DOHH2 (cell line): Measurements from ENCODE around the gene SETD1A.

Experiments used
- H3F3A ChIP-seq: fragments of 200-600 bp; sonication (generic), shearing (Covaris generic); 2 replicates; pipeline ENCODE4 v1.6.0; 2016; ENCODE audit warnings: antibody characterized with exemption, mild to moderate bottlenecking; ENCODE audit not compliant: control insufficient read depth, insufficient read depth
- H3K27ac ChIP-seq: fragments of 200-600 bp; sonication (generic); 2 replicates; pipeline ENCODE4 v1.5.1; 2014; ENCODE audit warnings: low read depth, mild to moderate bottlenecking, low read length, moderate library complexity
- H3K27me3 ChIP-seq: fragments of 200-600 bp; sonication (generic); 2 replicates; pipeline ENCODE4 v1.6.1; 2014; ENCODE audit warnings: mild to moderate bottlenecking, low read length, mixed read lengths; ENCODE audit not compliant: control insufficient read depth
- H3K36me3 ChIP-seq: fragments of 200-600 bp; sonication (generic); 2 replicates; pipeline ENCODE4 v1.6.1; 2014; ENCODE audit warnings: mild to moderate bottlenecking, low read length, moderate library complexity, mixed read lengths; ENCODE audit not compliant: control insufficient read depth
- H3K4me1 ChIP-seq: fragments of 200-600 bp; sonication (generic); 2 replicates; pipeline ENCODE4 v1.6.1; 2014; ENCODE audit warnings: mild to moderate bottlenecking, low read length, mixed read lengths; ENCODE audit not compliant: control insufficient read depth
- H3K4me2 ChIP-seq: fragments of 200-600 bp; sonication (generic); 2 replicates; pipeline ENCODE4 v1.6.0; 2014; ENCODE audit warnings: mild to moderate bottlenecking, low read length, moderate library complexity
- H3K4me3 ChIP-seq: fragments of 200-600 bp; sonication (generic); 2 replicates; pipeline ENCODE4 v1.5.1; 2014; ENCODE audit warnings: mild to moderate bottlenecking, low read length, mixed read lengths
- H3K79me2 ChIP-seq: fragments of 200-600 bp; sonication (generic); 2 replicates; pipeline ENCODE4 v1.6.1; 2014; ENCODE audit warnings: mild to moderate bottlenecking, low read length, mixed read lengths; ENCODE audit not compliant: control insufficient read depth
- H3K9me2 ChIP-seq: fragments of 200-600 bp; sonication (generic); replicated peaks from 2 replicates; pipeline ENCODE4 v1.6.1; 2014; ENCODE audit warnings: mild to moderate bottlenecking, low read length, mixed read lengths; ENCODE audit not compliant: control insufficient read depth
- H3K9me3 ChIP-seq: fragments of 200-600 bp; sonication (generic); 2 replicates; pipeline ENCODE4 v1.6.1; 2014; ENCODE audit warnings: antibody characterized with exemption, low read length, mixed read lengths; ENCODE audit not compliant: control insufficient read depth, insufficient read depth
- H4K20me1 ChIP-seq: fragments of 200-600 bp; sonication (generic); 2 replicates; pipeline ENCODE4 v1.6.0; 2014; ENCODE audit warnings: low read depth, mild to moderate bottlenecking, antibody characterized with exemption, low read length, moderate library complexity; ENCODE audit not compliant: control insufficient read depth, insufficient read depth
- EZH2phosphoT487 ChIP-seq: fragments of 200-600 bp; sonication (generic); IDR thresholded peaks from 2 replicates; pipeline ENCODE4 v1.6.1; 2017; ENCODE audit warnings: borderline replicate concordance, mild to moderate bottlenecking, antibody characterized with exemption, low read length, moderate library complexity, mixed read lengths
- TF ChIP-seq, protein P1 (sequence below): fragments of 200-600 bp; sonication (generic); IDR thresholded peaks from one replicate; pipeline ENCODE4 v1.5.1; 2014; ENCODE audit warnings: antibody characterized with exemption, mild to moderate bottlenecking, low read depth, low read length; ENCODE audit not compliant: poor library complexity, severe bottlenecking

Gene SETD1A

DNA sequence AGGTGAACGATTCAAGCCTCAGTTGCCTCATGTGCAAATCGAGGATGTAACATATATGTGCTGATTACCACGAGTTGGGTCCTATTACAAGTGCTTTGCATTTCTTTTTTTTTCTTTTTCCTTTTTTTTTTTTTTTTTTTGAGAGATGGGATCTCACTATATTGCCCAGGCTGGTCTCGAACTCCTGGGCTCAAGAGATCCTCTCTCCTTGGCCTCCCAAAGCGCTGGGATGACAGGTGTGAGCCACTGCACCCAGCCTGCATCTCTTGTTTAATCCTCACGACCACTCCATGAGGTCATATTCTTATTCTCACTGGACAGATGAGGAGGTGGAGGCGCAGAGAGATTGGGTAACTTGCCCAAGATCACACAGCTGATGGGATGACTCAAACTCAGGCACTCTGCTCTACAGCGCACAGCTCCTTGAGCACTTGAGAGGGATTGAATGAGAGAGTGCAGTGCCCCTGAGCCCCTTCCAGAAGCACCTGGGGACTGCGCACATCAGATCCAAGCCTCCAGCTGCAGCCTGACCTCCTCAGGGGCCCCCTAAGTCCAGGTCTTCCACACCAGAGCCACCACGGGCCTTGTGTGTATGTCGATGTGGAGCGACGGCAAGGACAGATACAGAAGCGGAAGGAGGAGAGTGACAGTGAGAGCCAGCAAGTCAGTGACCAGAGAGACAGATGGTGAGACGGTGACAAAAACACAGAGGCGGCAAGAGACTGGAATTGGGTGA, 48.0 kb downstream of the SETD1A start:
- no peaks in the 10 kb centered on the region for H3K9me3 ChIP-seq
- no peaks in the 10 kb centered on the region for H3K9me2 ChIP-seq
- TF ChIP-seq, protein P1, sequence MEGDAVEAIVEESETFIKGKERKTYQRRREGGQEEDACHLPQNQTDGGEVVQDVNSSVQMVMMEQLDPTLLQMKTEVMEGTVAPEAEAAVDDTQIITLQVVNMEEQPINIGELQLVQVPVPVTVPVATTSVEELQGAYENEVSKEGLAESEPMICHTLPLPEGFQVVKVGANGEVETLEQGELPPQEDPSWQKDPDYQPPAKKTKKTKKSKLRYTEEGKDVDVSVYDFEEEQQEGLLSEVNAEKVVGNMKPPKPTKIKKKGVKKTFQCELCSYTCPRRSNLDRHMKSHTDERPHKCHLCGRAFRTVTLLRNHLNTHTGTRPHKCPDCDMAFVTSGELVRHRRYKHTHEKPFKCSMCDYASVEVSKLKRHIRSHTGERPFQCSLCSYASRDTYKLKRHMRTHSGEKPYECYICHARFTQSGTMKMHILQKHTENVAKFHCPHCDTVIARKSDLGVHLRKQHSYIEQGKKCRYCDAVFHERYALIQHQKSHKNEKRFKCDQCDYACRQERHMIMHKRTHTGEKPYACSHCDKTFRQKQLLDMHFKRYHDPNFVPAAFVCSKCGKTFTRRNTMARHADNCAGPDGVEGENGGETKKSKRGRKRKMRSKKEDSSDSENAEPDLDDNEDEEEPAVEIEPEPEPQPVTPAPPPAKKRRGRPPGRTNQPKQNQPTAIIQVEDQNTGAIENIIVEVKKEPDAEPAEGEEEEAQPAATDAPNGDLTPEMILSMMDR: no peak
- TF ChIP-seq EZH2phosphoT487: no peak
- no peaks in the 10 kb centered on the region for H4K20me1 ChIP-seq
- H3K4me2 ChIP-seq: no peak overlapping the region
- H3K27ac ChIP-seq: no peak overlapping the region
- H3F3A ChIP-seq: no peaks in the 10 kb centered on the region
- peaks cover 4% of the 10 kb centered on the region; the same call in 1 of the 2 replicates for H3K27me3 ChIP-seq
- H3K79me2 ChIP-seq: no peaks in the 10 kb centered on the region
- no peaks in the 10 kb centered on the region for H3K4me1 ChIP-seq
- no peak overlapping the region for H3K4me3 ChIP-seq
- no peaks in the 10 kb centered on the region for H3K36me3 ChIP-seq

DNA sequence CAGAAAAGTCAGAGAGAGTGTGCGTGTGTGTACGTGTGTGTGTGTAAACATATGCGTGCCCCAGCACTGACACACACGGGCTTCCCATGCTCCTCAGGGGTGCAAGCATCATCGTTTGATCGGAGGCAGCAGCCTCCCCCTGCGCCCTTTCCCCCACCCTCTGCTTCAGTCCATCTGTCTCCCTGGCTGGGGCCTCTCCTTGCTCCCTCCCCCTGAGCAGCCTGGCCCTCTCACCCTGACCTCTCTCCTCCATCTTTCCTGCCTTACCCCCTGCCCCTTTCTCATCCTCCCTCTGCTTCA, 48.5 kb downstream of the SETD1A start:
- Histone ChIP-seq H3K27ac (no peak overlapping the region), H3K9me3 (no peaks in the 10 kb centered on the region), H3K27me3 (peaks cover 7% of the 10 kb centered on the region; the same call in 1 of the 2 replicates), H3K9me2 (no peaks in the 10 kb centered on the region), H3K4me1 (no peaks in the 10 kb centered on the region), H3K4me3 (no peak overlapping the region), H3K4me2 (no peak overlapping the region), H3K79me2 (no peaks in the 10 kb centered on the region), H3K36me3 (no peaks in the 10 kb centered on the region), H3F3A (no peaks in the 10 kb centered on the region), H4K20me1 (no peaks in the 10 kb centered on the region)
- TF ChIP-seq, protein P1: no peak
- no peak for TF ChIP-seq EZH2phosphoT487

DNA sequence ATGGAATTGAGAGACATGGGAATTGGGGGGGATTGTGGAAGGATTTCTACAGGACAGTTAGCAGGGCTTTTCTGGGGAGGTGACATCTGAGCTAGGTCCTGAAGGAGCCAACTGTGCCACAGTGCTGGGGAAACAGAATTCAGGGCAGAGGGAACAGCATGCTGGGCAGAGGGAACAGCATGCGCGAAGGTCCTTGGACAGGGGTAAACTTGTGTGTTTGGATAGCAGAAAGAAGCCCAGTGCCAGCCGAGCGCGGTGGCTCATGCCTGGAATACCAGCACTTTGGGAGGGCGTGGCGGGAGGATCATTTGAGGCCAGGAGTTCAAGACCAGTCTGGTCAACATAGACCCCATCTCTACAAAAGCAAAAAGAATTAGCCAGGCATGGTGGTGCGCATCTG, 49.0 kb downstream of the SETD1A start:
- peaks cover 9% of the 10 kb centered on the region; the same call in 1 of the 2 replicates for H3K27me3 ChIP-seq
- H3K9me2 ChIP-seq: no peaks in the 10 kb centered on the region
- no peaks in the 10 kb centered on the region for H3K9me3 ChIP-seq
- H3K36me3 ChIP-seq: no peaks in the 10 kb centered on the region
- no peak overlapping the region for H3K27ac ChIP-seq
- H3K4me2 ChIP-seq: no peak overlapping the region
- no peak overlapping the region for H3K4me3 ChIP-seq
- no peaks in the 10 kb centered on the region for H3K79me2 ChIP-seq
- H4K20me1 ChIP-seq: no peaks in the 10 kb centered on the region
- no peaks in the 10 kb centered on the region for H3F3A ChIP-seq
- TF ChIP-seq, protein P1: no peak
- no peak for TF ChIP-seq EZH2phosphoT487
- H3K4me1 ChIP-seq: no peaks in the 10 kb centered on the region
